H9 (cell line): ENCODE measurements around the gene LRRC27. TPM values are rescaled to one million over a fixed set of nuclear protein-coding genes. Genes with fewer than 3 reads are reported as not detected.

Source experiments
- DNase-seq: peaks from one replicate; pipeline ENCODE4 v3.0.0-alpha.2; 2017
- H2AFZ ChIP-seq: one replicate; pipeline ENCODE4 v1.6.1; 2013; ENCODE audit warnings: mild to moderate bottlenecking, low read length, control low read depth, moderate library complexity
- H2AK5ac ChIP-seq: 2 replicates; pipeline ENCODE4 v1.6.1; 2013; ENCODE audit warnings: low read length, control low read depth, mixed read lengths; ENCODE audit not compliant: insufficient read length
- H2BK120ac ChIP-seq: one replicate; pipeline ENCODE4 v1.6.1; 2013; ENCODE audit warnings: low read depth, mild to moderate bottlenecking, low read length, control low read depth, inconsistent platforms; ENCODE audit not compliant: poor library complexity, severe bottlenecking
- H2BK12ac ChIP-seq: 2 replicates; pipeline ENCODE4 v1.6.1; 2013; ENCODE audit warnings: low read length, control low read depth, mixed read lengths, low read depth; ENCODE audit not compliant: insufficient read length
- H2BK15ac ChIP-seq: 2 replicates; pipeline ENCODE4 v1.6.1; 2013; ENCODE audit warnings: low read depth, low read length, control low read depth
- H2BK20ac ChIP-seq: one replicate; pipeline ENCODE4 v1.6.1; 2013; ENCODE audit warnings: low read depth, mild to moderate bottlenecking, low read length, control low read depth, inconsistent platforms; ENCODE audit not compliant: poor library complexity, severe bottlenecking
- H2BK5ac ChIP-seq: 2 replicates; pipeline ENCODE4 v1.6.1; 2013; ENCODE audit warnings: low read length, control low read depth, mixed read lengths; ENCODE audit not compliant: insufficient read length
- H3K14ac ChIP-seq: 2 replicates; pipeline ENCODE4 v1.6.1; 2013; ENCODE audit warnings: low read length, control low read depth; ENCODE audit not compliant: insufficient read depth
- H3K18ac ChIP-seq: 2 replicates; pipeline ENCODE4 v1.6.1; 2013; ENCODE audit warnings: low read depth, mild to moderate bottlenecking, mixed read lengths, low read length, control low read depth; ENCODE audit not compliant: insufficient read length
- H3K23ac ChIP-seq: 2 replicates; pipeline ENCODE4 v1.6.1; 2013; ENCODE audit warnings: low read length, control low read depth, mixed read lengths, low read depth; ENCODE audit not compliant: insufficient read length
- H3K23me2 ChIP-seq: 2 replicates; pipeline ENCODE4 v1.6.1; 2013; ENCODE audit warnings: low read depth, mild to moderate bottlenecking, mixed read lengths, low read length, control low read depth; ENCODE audit not compliant: insufficient read length, poor library complexity, severe bottlenecking
- H3K27ac ChIP-seq: 2 replicates; pipeline ENCODE4 v1.5.1; 2013; ENCODE audit warnings: low read length, control low read depth, mixed read lengths, low read depth; ENCODE audit not compliant: insufficient read length
- H3K27me3 ChIP-seq: 2 replicates; pipeline ENCODE4 v1.6.1; 2013; ENCODE audit warnings: low read length, control low read depth, inconsistent platforms; ENCODE audit not compliant: insufficient read depth
- H3K4ac ChIP-seq: 2 replicates; pipeline ENCODE4 v1.6.1; 2013; ENCODE audit warnings: low read depth, mild to moderate bottlenecking, control low read depth, inconsistent platforms, low read length, moderate library complexity
- H3K4me1 ChIP-seq: 2 replicates; pipeline ENCODE4 v1.6.1; 2013; ENCODE audit warnings: low read length, control low read depth, inconsistent platforms; ENCODE audit not compliant: insufficient read depth
- H3K4me2 ChIP-seq: 2 replicates; pipeline ENCODE4 v1.6.1; 2013; ENCODE audit warnings: low read length, control low read depth, mixed read lengths; ENCODE audit not compliant: insufficient read length, insufficient read depth
- H3K56ac ChIP-seq: 2 replicates; pipeline ENCODE4 v1.6.1; 2013; ENCODE audit warnings: low read depth, mild to moderate bottlenecking, mixed read lengths, low read length, control low read depth; ENCODE audit not compliant: insufficient read length
- H3K79me1 ChIP-seq: 2 replicates; pipeline ENCODE4 v1.6.1; 2013; ENCODE audit warnings: low read depth, mild to moderate bottlenecking, moderate library complexity, low read length, control low read depth, inconsistent platforms; ENCODE audit not compliant: insufficient read depth, poor library complexity, severe bottlenecking
- H3K79me2 ChIP-seq: 2 replicates; pipeline ENCODE4 v1.6.1; 2013; ENCODE audit warnings: low read length, control low read depth, inconsistent platforms; ENCODE audit not compliant: insufficient read depth
- H3K9ac ChIP-seq: 2 replicates; pipeline ENCODE4 v1.6.1; 2013; ENCODE audit warnings: low read length, control low read depth, mixed read lengths; ENCODE audit not compliant: insufficient read length; ENCODE audit errors: extremely low read depth
- H3K9me3 ChIP-seq: one replicate; pipeline ENCODE4 v1.6.1; 2013; ENCODE audit warnings: low read depth, low read length, inconsistent platforms; ENCODE audit not compliant: control insufficient read depth
- H3T11ph ChIP-seq: one replicate; pipeline ENCODE4 v1.6.1; 2013; ENCODE audit warnings: mild to moderate bottlenecking, low read length, control low read depth, inconsistent platforms
- H4K20me1 ChIP-seq: one replicate; pipeline ENCODE4 v1.6.1; 2013; ENCODE audit not compliant: control insufficient read depth, insufficient read length, insufficient read depth
- H4K5ac ChIP-seq: 2 replicates; pipeline ENCODE4 v1.6.1; 2013; ENCODE audit warnings: low read depth, mild to moderate bottlenecking, mixed read lengths, low read length, control low read depth; ENCODE audit not compliant: insufficient read length
- H4K8ac ChIP-seq: replicated peaks from 2 replicates; pipeline ENCODE4 v1.6.1; 2013; ENCODE audit warnings: low read length, control low read depth, mixed read lengths, low read depth; ENCODE audit not compliant: insufficient read length
- H4K91ac ChIP-seq: 2 replicates; pipeline ENCODE4 v1.6.1; 2013; ENCODE audit warnings: low read depth, mild to moderate bottlenecking, moderate library complexity, mixed read lengths, low read length, control low read depth; ENCODE audit not compliant: insufficient read length
- H3K27ac Mint-ChIP-seq, 3 experiments: 2 replicates in 2 of 3; 3 replicates in 1 of 3; pipeline ENCODE4 v1.8.0; 2020 to 2021; ENCODE audit warnings: mixed read lengths in 3 of 3, mild to moderate bottlenecking in 1 of 3, moderate library complexity in 1 of 3
- H3K27me3 Mint-ChIP-seq: 2 replicates; pipeline ENCODE4 v1.8.0; 2021; ENCODE audit warnings: low read depth, mild to moderate bottlenecking, moderate library complexity, mixed read lengths
- H3K36me3 Mint-ChIP-seq, 3 experiments: 2 replicates in 2 of 3; 3 replicates in 1 of 3; pipeline ENCODE4 v1.8.0; 2020 to 2021; ENCODE audit warnings: low read depth in 3 of 3, mixed read lengths in 3 of 3; ENCODE audit not compliant: insufficient read depth in 1 of 3
- H3K4me1 Mint-ChIP-seq, 2 experiments: 2 replicates each; pipeline ENCODE4 v1.8.0; 2020; ENCODE audit warnings: mixed read lengths in 2 of 2
- H3K4me3 Mint-ChIP-seq, 2 experiments: 2 replicates in 1 of 2; 3 replicates in 1 of 2; pipeline ENCODE4 v1.8.0; 2020 to 2021; ENCODE audit warnings: mild to moderate bottlenecking in 2 of 2, mixed read lengths in 2 of 2, moderate library complexity in 1 of 2
- H3K9me3 Mint-ChIP-seq, 2 experiments: 2 replicates in 1 of 2; 3 replicates in 1 of 2; pipeline ENCODE4 v1.8.0; 2020; ENCODE audit warnings: mild to moderate bottlenecking in 2 of 2, mixed read lengths in 2 of 2, moderate library complexity in 1 of 2
- CTCF ChIP-seq: fragments of 200-600 bp; sonication (generic); conservative IDR thresholded peaks from 3 replicates; pipeline ENCODE4 v1.8.0; 2021; ENCODE audit warnings: antibody characterized with exemption, mild to moderate bottlenecking
- WGBS: extraction: QIAGEN DNeasy Blood & Tissue Kit; methylation state at CpG from one replicate; pipeline ENCODE4 v1.1.7; 2013; ENCODE audit warnings: missing lambda C conversion rate, low lambda C conversion rate, mixed read lengths; ENCODE audit not compliant: insufficient read length; ENCODE audit errors: extremely low coverage; 5-methylcytosine and 5-hydroxymethylcytosine counted together
- total RNA-seq: library from RNA; stranded (reverse); gene quantifications from 2 replicates; pipeline ENCODE4 v1.2.1, GENCODE V29; 2021

LRRC27 gene
- total RNA-seq, 1 experiment from 2014 or later: 2.7 TPM

- no peaks in the 10 kb centered on the region for H3K9me3 ChIP-seq
- no peak for DNase-seq
- no CpG with 5 or more reads among the region's 6 CpGs for WGBS
- H3K79me1 ChIP-seq: no peaks in the 10 kb centered on the region
- H2AK5ac ChIP-seq: no peak overlapping the region
- H3K23ac ChIP-seq: no peak overlapping the region
- no peak overlapping the region for H2AFZ ChIP-seq
- no peak overlapping the region for H3K9ac ChIP-seq
- Mint-ChIP-seq H3K27me3 (0 out of 2 replicates have a peak, but pooled peaks cover 3% of the 10 kb centered on the region), H3K4me1 (peaks cover 5 to 11% of the 10 kb centered on the region in 2 experiments; a peak in 3 of 4 replicates), H3K27ac (peak overlapping the region in 1 of 3 experiments; percentile 7; a peak in 2 of 7 replicates), H3K4me3 (no peak overlapping the region), H3K9me3 (peaks cover 0 to 2% of the 10 kb centered on the region in 2 experiments; a peak in 1 of 5 replicates), H3K36me3 (peaks cover 20 to 37% (median 24%) of the 10 kb centered on the region in 3 experiments)
- no peak overlapping the region for H2BK5ac ChIP-seq
- no peak overlapping the region for H3K4me2 ChIP-seq
- H2BK120ac ChIP-seq: no peak overlapping the region
- H4K91ac ChIP-seq: no peak overlapping the region
- H3K23me2 ChIP-seq: no peaks in the 10 kb centered on the region
- no peaks in the 10 kb centered on the region for H3K4me1 ChIP-seq
- H4K20me1 ChIP-seq: no peaks in the 10 kb centered on the region
- no peak overlapping the region for H4K8ac ChIP-seq
- no peak overlapping the region for H3K27ac ChIP-seq
- H2BK15ac ChIP-seq: no peak overlapping the region
- H4K5ac ChIP-seq: no peak overlapping the region
- no peak overlapping the region for H3K4ac ChIP-seq
- no peak overlapping the region for H2BK12ac ChIP-seq
- no peak overlapping the region for H3K18ac ChIP-seq
- no peaks in the 10 kb centered on the region for H3K79me2 ChIP-seq
- no peak overlapping the region for H3K14ac ChIP-seq
- peak; percentile 20; the same call in 1 of the 3 replicates for TF ChIP-seq CTCF
- H3T11ph ChIP-seq: no peak overlapping the region
- no peak overlapping the region for H3K56ac ChIP-seq
- H2BK20ac ChIP-seq: no peak overlapping the region
- H3K27me3 ChIP-seq: no peaks in the 10 kb centered on the region
Measured at GRCh38 chr10:132322586-132323048, 9.4 kb upstream of the LRRC27 start.
